Mesenchymal stem cell (in vitro differentiated cells and primary cell): ENCODE data around the gene LAMTOR5.
A peak's percentile ranks its signal among the peaks of the same experiment; 100 is the strongest.
"Not testable (repeated sequence)": the region's sequence is repeated elsewhere in the genome, so short reads cannot be mapped to it uniquely, and the experiment has no call there.

ENCODE experiments used
- DNase-seq: peaks from one replicate; pipeline ENCODE4 v3.0.0-alpha.2; 2013
- H2AFZ ChIP-seq: one replicate; pipeline ENCODE4 v1.6.1; 2013; ENCODE audit warnings: low read depth, mild to moderate bottlenecking, control low read depth, inconsistent platforms, low read length, moderate library complexity
- H2AK5ac ChIP-seq: 2 replicates; pipeline ENCODE4 v1.6.1; 2013; ENCODE audit warnings: low read length, moderate library complexity, mild to moderate bottlenecking, inconsistent platforms; ENCODE audit not compliant: severe bottlenecking
- H2BK120ac ChIP-seq: one replicate; pipeline ENCODE4 v1.6.1; 2013; ENCODE audit warnings: low read depth, mild to moderate bottlenecking, inconsistent platforms, low read length, moderate library complexity
- H2BK12ac ChIP-seq, 2 experiments: one replicate each; pipeline ENCODE4 v1.6.1; 2013; ENCODE audit warnings: inconsistent platforms in 2 of 2, low read length in 2 of 2, mild to moderate bottlenecking in 2 of 2, moderate library complexity in 2 of 2, control low read depth in 1 of 2
- H2BK15ac ChIP-seq: one replicate; pipeline ENCODE4 v1.6.1; 2013; ENCODE audit warnings: mild to moderate bottlenecking, low read depth, inconsistent platforms; ENCODE audit not compliant: poor library complexity, severe bottlenecking
- H2BK5ac ChIP-seq: 2 replicates; pipeline ENCODE4 v1.6.1; 2013; ENCODE audit warnings: low read depth, mild to moderate bottlenecking, low read length, control low read depth, inconsistent platforms; ENCODE audit not compliant: poor library complexity, severe bottlenecking
- H3K14ac ChIP-seq, 2 experiments: one replicate each; pipeline ENCODE4 v1.6.1; 2013; ENCODE audit warnings: inconsistent platforms in 2 of 2, low read length in 2 of 2, control low read depth in 1 of 2, mild to moderate bottlenecking in 1 of 2, moderate library complexity in 1 of 2
- H3K18ac ChIP-seq, 2 experiments: one replicate each; pipeline ENCODE4 v1.6.1; 2013; ENCODE audit warnings: inconsistent platforms in 2 of 2, low read length in 2 of 2, control low read depth in 1 of 2, low read depth in 1 of 2, mild to moderate bottlenecking in 1 of 2
- H3K23ac ChIP-seq, 2 experiments: one replicate each; pipeline ENCODE4 v1.6.1; 2013; ENCODE audit warnings: inconsistent platforms in 2 of 2, low read length in 2 of 2, mild to moderate bottlenecking in 2 of 2, moderate library complexity in 2 of 2, control low read depth in 1 of 2
- H3K27ac ChIP-seq: 2 replicates; pipeline ENCODE4 v1.5.1; 2013; ENCODE audit warnings: mild to moderate bottlenecking, moderate library complexity, low read length, control low read depth, inconsistent platforms; ENCODE audit not compliant: poor library complexity, severe bottlenecking
- H3K27me3 ChIP-seq, 2 experiments: 2 replicates each; pipeline versions ENCODE4 v1.6.1 to v1.7.0; 2013; ENCODE audit warnings: low read length in 2 of 2, mild to moderate bottlenecking in 2 of 2, moderate library complexity in 2 of 2, control low read depth in 1 of 2, inconsistent platforms in 1 of 2; ENCODE audit not compliant: control insufficient read depth in 1 of 2, insufficient read depth in 1 of 2
- H3K36me3 ChIP-seq, 2 experiments: 2 replicates each; pipeline versions ENCODE4 v1.6.1 to v1.7.0; 2013; ENCODE audit warnings: low read length in 2 of 2, control low read depth in 1 of 2, inconsistent platforms in 1 of 2, low read depth in 1 of 2, mild to moderate bottlenecking in 1 of 2; ENCODE audit not compliant: insufficient read depth in 2 of 2, control insufficient read depth in 1 of 2
- H3K4ac ChIP-seq, 2 experiments: one replicate each; pipeline ENCODE4 v1.6.1; 2013; ENCODE audit warnings: inconsistent platforms in 2 of 2, low read length in 2 of 2, mild to moderate bottlenecking in 2 of 2, moderate library complexity in 2 of 2, control low read depth in 1 of 2, low read depth in 1 of 2
- H3K4me1 ChIP-seq: 2 replicates; pipeline ENCODE4 v1.6.1; 2013; ENCODE audit warnings: low read depth, low read length, control low read depth; ENCODE audit not compliant: control insufficient read depth, insufficient read depth
- H3K4me2 ChIP-seq: 2 replicates; pipeline ENCODE4 v1.6.1; 2013; ENCODE audit warnings: low read length, mild to moderate bottlenecking, inconsistent platforms; ENCODE audit not compliant: poor library complexity, severe bottlenecking
- H3K4me3 ChIP-seq, 2 experiments: 2 replicates each; pipeline versions ENCODE4 v1.5.1 to v1.7.0; 2013; ENCODE audit warnings: low read length in 2 of 2, mild to moderate bottlenecking in 2 of 2, control low read depth in 1 of 2, low read depth in 1 of 2; ENCODE audit not compliant: insufficient read depth in 1 of 2
- H3K79me1 ChIP-seq: replicated peaks from 2 replicates; pipeline ENCODE4 v1.6.1; 2013; ENCODE audit warnings: mild to moderate bottlenecking, control low read depth, low read length, inconsistent platforms; ENCODE audit not compliant: poor library complexity, severe bottlenecking
- H3K9ac ChIP-seq: 2 replicates; pipeline ENCODE4 v1.7.0; 2013; ENCODE audit warnings: mild to moderate bottlenecking, low read length, moderate library complexity
- H3K9me3 ChIP-seq: 2 replicates; pipeline ENCODE4 v1.7.0; 2013; ENCODE audit warnings: mild to moderate bottlenecking, low read length; ENCODE audit not compliant: control insufficient read depth
- H4K8ac ChIP-seq: one replicate; pipeline ENCODE4 v1.6.1; 2013; ENCODE audit warnings: inconsistent platforms, mild to moderate bottlenecking, low read length, moderate library complexity
- H4K91ac ChIP-seq: one replicate; pipeline ENCODE4 v1.6.1; 2013; ENCODE audit warnings: mild to moderate bottlenecking, low read length, inconsistent platforms
- WGBS: methylation state at CpG from one replicate; pipeline ENCODE4 v1.1.7; 2013; ENCODE audit warnings: mixed read lengths; 5-methylcytosine and 5-hydroxymethylcytosine counted together

LAMTOR5 gene

GRCh38 chr1:110439873-110440272 is 32.4 kb upstream of the LAMTOR5 start:
- Histone ChIP-seq H3K27me3 (peaks cover 22 to 46% of the 10 kb centered on the region in 2 experiments), H2BK12ac (peak overlapping the region; percentile 45 to 69), H3K18ac (peak overlapping the region in 1 of 2 experiments; percentile 18)
- not testable (repeated sequence) for H3K23ac ChIP-seq, H3K9me3 ChIP-seq, DNase-seq, H4K91ac ChIP-seq, H3K4me2 ChIP-seq, H3K79me1 ChIP-seq, H2AFZ ChIP-seq, H3K4me1 ChIP-seq, H3K14ac ChIP-seq, H4K8ac ChIP-seq, H2BK15ac ChIP-seq, H3K27ac ChIP-seq, H3K4ac ChIP-seq, H3K4me3 ChIP-seq, H2BK5ac ChIP-seq, H2AK5ac ChIP-seq, H3K9ac ChIP-seq, H2BK120ac ChIP-seq, H3K36me3 ChIP-seq
- 100% methylated on average over 1 of the region's 3 CpGs for WGBS

GRCh38 chr1:110438893-110439292 is 31.4 kb upstream of the LAMTOR5 start:
- no peak overlapping the region for H2BK120ac ChIP-seq
- no peak overlapping the region for H3K4ac ChIP-seq
- H3K4me3 ChIP-seq = no peak overlapping the region
- H4K91ac ChIP-seq = no peak overlapping the region
- DNase-seq = peak; percentile 51
- H3K9ac ChIP-seq = no peak overlapping the region
- no peaks in the 10 kb centered on the region for H3K9me3 ChIP-seq
- H2BK5ac ChIP-seq = no peak overlapping the region
- no peak overlapping the region for H3K23ac ChIP-seq
- H4K8ac ChIP-seq = no peak overlapping the region
- no peak overlapping the region for H3K14ac ChIP-seq
- H2AFZ ChIP-seq = no peak overlapping the region
- H2BK12ac ChIP-seq = no peak overlapping the region
- H3K36me3 ChIP-seq = no peaks in the 10 kb centered on the region
- H3K27me3 ChIP-seq = peaks cover 17 to 46% of the 10 kb centered on the region in 2 experiments
- H2AK5ac ChIP-seq = no peak overlapping the region
- H3K79me1 ChIP-seq = no peaks in the 10 kb centered on the region
- peaks cover under 1% of the 10 kb centered on the region for H3K4me1 ChIP-seq
- H3K4me2 ChIP-seq = no peak overlapping the region
- no peak overlapping the region for H3K18ac ChIP-seq
- H2BK15ac ChIP-seq = no peak overlapping the region
- H3K27ac ChIP-seq = no peak overlapping the region
- WGBS = 43% methylated on average over 4 of the region's 4 CpGs

DNA sequence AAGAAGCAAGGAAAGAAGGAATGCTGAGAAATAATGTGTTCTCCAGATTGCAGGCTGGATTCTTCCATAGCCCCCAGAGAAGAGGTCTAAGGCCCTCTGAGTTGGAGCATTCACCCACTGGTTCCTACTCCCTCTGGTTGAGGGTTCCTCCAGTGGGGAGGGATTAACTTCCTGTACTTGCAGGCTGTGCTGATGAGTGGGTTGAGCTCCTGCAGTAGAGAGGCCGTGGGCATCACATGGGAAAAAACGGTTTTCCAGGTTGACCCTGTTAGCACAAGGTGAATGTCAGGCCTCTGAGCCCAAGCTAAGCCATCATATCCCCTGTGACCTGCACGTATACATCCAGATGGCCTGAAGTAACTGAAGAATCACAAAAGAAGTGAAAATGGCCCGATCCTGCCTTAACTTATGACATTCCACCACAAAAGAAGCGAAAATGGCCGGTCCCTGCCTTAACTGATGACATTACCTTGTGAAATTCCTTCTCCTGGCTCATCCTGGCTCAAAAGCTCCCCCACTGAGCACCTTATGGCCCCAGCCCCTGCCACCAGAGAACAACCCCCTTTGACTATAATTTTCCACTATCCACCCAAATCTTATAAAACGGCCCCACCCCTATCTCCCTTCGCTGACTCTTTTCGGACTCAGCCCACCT is 30.3 kb upstream of the LAMTOR5 start:
- H2AK5ac ChIP-seq, H2BK120ac ChIP-seq, H2BK12ac ChIP-seq, H3K9me3 ChIP-seq, H4K91ac ChIP-seq, H2BK15ac ChIP-seq, DNase-seq, H2AFZ ChIP-seq, H3K4me3 ChIP-seq, H3K27ac ChIP-seq, H3K9ac ChIP-seq, H3K14ac ChIP-seq, H3K23ac ChIP-seq, H3K4me1 ChIP-seq, H3K4me2 ChIP-seq, H3K79me1 ChIP-seq, H2BK5ac ChIP-seq, H3K36me3 ChIP-seq: not testable (repeated sequence)
- peak overlapping the region; percentile 37 to 56 for H3K4ac ChIP-seq
- H3K27me3 ChIP-seq = peaks cover 9 to 46% of the 10 kb centered on the region in 2 experiments
- H3K18ac ChIP-seq = peak overlapping the region; percentile 35 to 48
- peak overlapping the region; percentile 39 for H4K8ac ChIP-seq
- WGBS = 76% methylated on average over 9 of the region's 9 CpGs

- peak; percentile 83 for DNase-seq
- no peak overlapping the region for H4K8ac ChIP-seq
- no peak overlapping the region for H3K4ac ChIP-seq
- 3% methylated on average over 5 of the region's 7 CpGs for WGBS
- no peak overlapping the region for H2AFZ ChIP-seq
- H3K9ac ChIP-seq = no peak overlapping the region
- no peaks in the 10 kb centered on the region for H3K79me1 ChIP-seq
- H3K27me3 ChIP-seq = peaks cover 14 to 42% of the 10 kb centered on the region in 2 experiments
- H3K18ac ChIP-seq = no peak overlapping the region
- no peak overlapping the region for H2AK5ac ChIP-seq
- no peaks in the 10 kb centered on the region for H3K9me3 ChIP-seq
- no peaks in the 10 kb centered on the region for H3K36me3 ChIP-seq
- no peak overlapping the region for H3K23ac ChIP-seq
- no peak overlapping the region for H2BK5ac ChIP-seq
- no peak overlapping the region for H3K4me3 ChIP-seq
- peaks cover 4% of the 10 kb centered on the region for H3K4me1 ChIP-seq
- no peak overlapping the region for H2BK12ac ChIP-seq
- H4K91ac ChIP-seq = no peak overlapping the region
- H3K14ac ChIP-seq = no peak overlapping the region
- no peak overlapping the region for H2BK120ac ChIP-seq
- H2BK15ac ChIP-seq = no peak overlapping the region
- no peak overlapping the region for H3K27ac ChIP-seq
- no peak overlapping the region for H3K4me2 ChIP-seq
These were observed 29.1 kb upstream of the LAMTOR5 start for GRCh38 chr1:110436635-110437034.
